Measurements from ENCODE around the gene AHCYL2.
"Not testable (repeated sequence)": the region's sequence is repeated elsewhere in the genome, so short reads cannot be mapped to it uniquely, and the experiment has no call there.

AHCYL2 gene

GRCh38 chr7:129423700-129424410 is 199.0 kb downstream of the AHCYL2 start:
- no peak for DNase-seq (ENCODE audit: low read depth in 2 of 2)

- no peak for DNase-seq (ENCODE audit: low read depth in 2 of 2)
Observed at GRCh38 chr7:129426482-129426881, 201.7 kb downstream of the AHCYL2 start.

GRCh38 chr7:129427526-129428045 is 202.8 kb downstream of the AHCYL2 start:
- no peak for DNase-seq (ENCODE audit: low read depth in 2 of 2)

GRCh38 chr7:129431911-129432643 is 207.2 kb downstream of the AHCYL2 start:
- no peak for DNase-seq (ENCODE audit: low read depth in 2 of 2)

- DNase-seq (ENCODE audit: low read depth in 2 of 2) = peak; percentile 64 to 91
Observed at GRCh38 chr7:129433847-129434674, 209.2 kb downstream of the AHCYL2 start, which contains the start of gene STRIP2. STRIP2 (plus strand) TSS chr7:129434432; CDS start chr7:129434473, 41 bp downstream.

GRCh38 chr7:129434675-129435318 is 210.0 kb downstream of the AHCYL2 start:
- DNase-seq (ENCODE audit: low read depth in 2 of 2) = no peak

- DNase-seq (ENCODE audit: low read depth in 2 of 2) = no peak
Observed at GRCh38 chr7:129435414-129435829, 210.6 kb downstream of the AHCYL2 start.

GRCh38 chr7:129436335-129436923 is 211.6 kb downstream of the AHCYL2 start:
- DNase-seq (ENCODE audit: low read depth in 2 of 2) = no peak

- no peak for DNase-seq (ENCODE audit: low read depth in 2 of 2)
Observed at GRCh38 chr7:129437190-129437589, 212.4 kb downstream of the AHCYL2 start.

- no peak for DNase-seq (ENCODE audit: low read depth in 2 of 2)
Observed at GRCh38 chr7:129438281-129438838, 213.5 kb downstream of the AHCYL2 start.

GRCh38 chr7:129438839-129439651 is 214.2 kb downstream of the AHCYL2 start:
- DNase-seq (ENCODE audit: low read depth in 2 of 2) = peak in 1 of 2 donors; percentile 30

GRCh38 chr7:129439963-129440625 is 215.3 kb downstream of the AHCYL2 start:
- DNase-seq (ENCODE audit: low read depth in 2 of 2) = no peak

GRCh38 chr7:129443612-129444011 is 218.8 kb downstream of the AHCYL2 start:
- DNase-seq (ENCODE audit: low read depth in 2 of 2) = no peak

GRCh38 chr7:129444776-129445175 is 219.9 kb downstream of the AHCYL2 start:
- not testable (repeated sequence) for DNase-seq (ENCODE audit: low read depth in 2 of 2)

GRCh38 chr7:129446925-129447324 is 222.1 kb downstream of the AHCYL2 start:
- not testable (repeated sequence) for DNase-seq (ENCODE audit: low read depth in 2 of 2)

GRCh38 chr7:129447445-129447844 is 222.6 kb downstream of the AHCYL2 start:
- not testable (repeated sequence) for DNase-seq (ENCODE audit: low read depth in 2 of 2)

GRCh38 chr7:129448608-129449007 is 223.8 kb downstream of the AHCYL2 start:
- not testable (repeated sequence) for DNase-seq (ENCODE audit: low read depth in 2 of 2)

GRCh38 chr7:129450295-129450694 is 225.5 kb downstream of the AHCYL2 start:
- DNase-seq (ENCODE audit: low read depth in 2 of 2) = no peak

- no peak for DNase-seq (ENCODE audit: low read depth in 2 of 2)
Observed at GRCh38 chr7:129452589-129453231, 227.9 kb downstream of the AHCYL2 start.

Measured in stimulated activated CD4-positive, alpha-beta T cell treated with anti-CD3 and anti-CD28 coated beads, Interleukin-1b, Interleukin-23, amount 100 ng/mL, for 1 hour (primary cell).